ENCODE data around the gene SLC35F3. TPM values are rescaled to one million over a fixed set of nuclear protein-coding genes. Genes with fewer than 3 reads are reported as not detected.

SLC35F3 gene
- total and polyA plus RNA-seq, 7 experiments from 2014 or later, result 0.11 to 15.2 (median 0.96) TPM; not detected in 2

DNA sequence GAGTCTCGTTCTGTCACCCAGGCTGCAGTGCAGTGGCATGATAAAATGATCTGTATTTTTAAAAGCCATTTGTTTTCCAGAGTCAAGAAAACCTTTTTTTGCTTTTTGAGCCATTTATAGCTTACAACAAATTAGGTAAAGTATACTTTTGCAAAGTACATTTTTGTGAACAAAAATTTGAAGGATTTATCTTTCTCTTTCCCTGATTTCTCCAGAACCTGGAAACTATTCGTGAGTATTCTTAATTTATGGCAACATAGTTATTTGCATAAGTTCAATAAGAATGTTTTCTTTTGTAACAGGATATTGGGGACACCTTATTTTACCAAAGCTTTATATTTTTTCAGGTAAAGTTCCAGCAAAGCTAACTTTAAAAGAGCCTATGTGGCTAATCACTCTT, 37.4 kb upstream of the SLC35F3 start:
- H3K4me1 ChIP-seq (ENCODE audit: control insufficient read depth in 2 of 2, insufficient read depth in 2 of 2, low read length in 2 of 2), result no peaks in the 10 kb centered on the region
- ATAC-seq (no peak), DNase-seq (no peak)
- no peak overlapping the region for H3K27ac ChIP-seq (ENCODE audit: low read depth, low read length)
- Mint-ChIP-seq H3K36me3 (peaks cover 0 to 4% (median 0%) of the 10 kb centered on the region in 5 donors), H3K27ac (no peak overlapping the region), H3K4me3 (no peak overlapping the region), H3K27me3 (peaks cover 0 to 37% (median 18%) of the 10 kb centered on the region in 5 donors), H3K9me3 (peaks cover 9 to 47% (median 22%) of the 10 kb centered on the region in 11 donors), H3K4me1 (no peaks in the 10 kb centered on the region)
- H3K9me3 ChIP-seq (ENCODE audit: control insufficient read depth in 2 of 3, low read length in 3 of 3), result peaks cover 0 to 11% (median 0%) of the 10 kb centered on the region in 3 experiments
- no peaks in the 10 kb centered on the region for H3K36me3 ChIP-seq (ENCODE audit: control insufficient read depth in 2 of 3, insufficient read depth in 3 of 3, low read length in 3 of 3)
- CTCF ChIA-PET, result no interaction called here
- H3K4me3 ChIP-seq (ENCODE audit: low read length), result no peak overlapping the region
- intact Hi-C loops (cut with micrococcal nuclease), result no loop called here
- POLR2A ChIA-PET, result no interaction called here
- H3K27me3 ChIP-seq (ENCODE audit: control insufficient read depth in 2 of 2, insufficient read depth in 2 of 2, low read length in 2 of 2), result peaks cover 0 to 3% of the 10 kb centered on the region in 2 donors

DNA sequence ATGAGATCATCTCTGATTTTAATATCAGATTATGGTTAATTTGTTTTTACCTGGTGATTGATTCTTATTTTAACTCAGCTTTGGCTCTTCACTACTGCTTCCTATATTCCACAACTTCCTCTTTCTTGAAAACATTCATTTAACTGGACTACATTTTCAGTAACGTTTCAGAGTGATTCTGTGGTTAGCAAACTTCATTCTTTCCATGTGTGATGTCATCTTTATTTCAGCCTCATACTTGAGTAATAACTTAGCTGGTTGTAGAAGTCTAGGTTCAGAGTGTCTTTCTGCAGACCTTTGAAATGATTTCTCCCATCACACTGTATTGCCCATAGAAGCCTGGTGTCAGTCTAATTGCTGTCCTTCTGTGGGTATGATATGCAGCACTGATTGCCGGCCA, 36.0 kb upstream of the SLC35F3 start:
- POLR2A ChIA-PET, result no interaction called here
- H3K4me3 ChIP-seq (ENCODE audit: low read length), result no peak overlapping the region
- H3K9me3 ChIP-seq (ENCODE audit: control insufficient read depth in 2 of 3, low read length in 3 of 3), result peaks cover 0 to 11% (median 0%) of the 10 kb centered on the region in 3 experiments
- H3K36me3 ChIP-seq (ENCODE audit: control insufficient read depth in 2 of 3, insufficient read depth in 3 of 3, low read length in 3 of 3), result no peaks in the 10 kb centered on the region
- H3K4me1 ChIP-seq (ENCODE audit: control insufficient read depth in 2 of 2, insufficient read depth in 2 of 2, low read length in 2 of 2), result no peaks in the 10 kb centered on the region
- intact Hi-C loops (cut with micrococcal nuclease), result no loop called here
- Mint-ChIP-seq H3K36me3 (peaks cover 0 to 4% (median 0%) of the 10 kb centered on the region in 5 donors), H3K27me3 (peaks cover 0 to 27% (median 18%) of the 10 kb centered on the region in 5 donors), H3K9me3 (peaks cover 9 to 43% (median 22%) of the 10 kb centered on the region in 11 donors), H3K4me1 (no peaks in the 10 kb centered on the region), H3K4me3 (no peak overlapping the region), H3K27ac (no peak overlapping the region)
- CTCF ChIA-PET, result no interaction called here
- no peak for DNase-seq
- H3K27ac ChIP-seq (ENCODE audit: low read depth, low read length), result no peak overlapping the region
- no peak for ATAC-seq
- peaks cover 0 to 3% of the 10 kb centered on the region in 2 donors for H3K27me3 ChIP-seq (ENCODE audit: control insufficient read depth in 2 of 2, insufficient read depth in 2 of 2, low read length in 2 of 2)

DNA sequence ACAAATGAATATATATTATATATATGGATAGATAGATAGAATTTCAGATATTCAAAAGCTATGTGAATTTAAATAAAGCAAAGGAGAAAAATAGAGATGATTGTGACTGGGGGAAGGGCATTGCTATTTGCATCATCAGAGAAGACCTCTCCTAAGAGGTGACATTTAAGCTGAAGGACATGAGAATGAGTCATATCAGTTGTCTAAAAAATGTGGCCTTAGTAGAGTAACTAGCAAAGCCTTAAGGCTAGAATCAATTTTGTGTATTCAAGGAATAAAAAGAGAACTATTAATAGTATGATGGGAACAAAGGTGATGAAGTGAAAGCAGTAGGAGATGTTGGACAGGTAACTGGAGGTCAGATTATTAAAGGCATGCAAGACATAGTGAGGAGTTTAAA, 34.8 kb upstream of the SLC35F3 start:
- intact Hi-C loops (cut with micrococcal nuclease), result no loop called here
- Mint-ChIP-seq H3K9me3 (peaks cover 9 to 35% (median 20%) of the 10 kb centered on the region in 11 donors), H3K4me3 (no peak overlapping the region), H3K36me3 (peaks cover 0 to 4% (median 0%) of the 10 kb centered on the region in 5 donors), H3K27ac (no peak overlapping the region), H3K4me1 (no peaks in the 10 kb centered on the region), H3K27me3 (peaks cover 0 to 21% (median 12%) of the 10 kb centered on the region in 5 donors)
- Histone ChIP-seq H3K27me3 (ENCODE audit: control insufficient read depth in 2 of 2, insufficient read depth in 2 of 2, low read length in 2 of 2) (peaks cover 0 to 3% of the 10 kb centered on the region in 2 donors), H3K36me3 (ENCODE audit: control insufficient read depth in 2 of 3, insufficient read depth in 3 of 3, low read length in 3 of 3) (no peaks in the 10 kb centered on the region), H3K27ac (ENCODE audit: low read depth, low read length) (no peak overlapping the region), H3K4me1 (ENCODE audit: control insufficient read depth in 2 of 2, insufficient read depth in 2 of 2, low read length in 2 of 2) (no peaks in the 10 kb centered on the region), H3K4me3 (ENCODE audit: low read length) (no peak overlapping the region), H3K9me3 (ENCODE audit: control insufficient read depth in 2 of 3, low read length in 3 of 3) (peaks cover 0 to 11% (median 0%) of the 10 kb centered on the region in 3 experiments)
- DNase-seq (no peak), ATAC-seq (no peak)
- ChIA-PET CTCF (no interaction called here), POLR2A (no interaction called here)

GRCh38 chr1:233873666-233874065, 30.8 kb upstream of the SLC35F3 start:
- ChIA-PET POLR2A (no interaction called here), CTCF (no interaction called here)
- H3K27ac Mint-ChIP-seq, result no peak overlapping the region
- no peak overlapping the region for H3K4me3 ChIP-seq (ENCODE audit: low read length)
- H3K4me1 Mint-ChIP-seq, result no peaks in the 10 kb centered on the region
- no peak overlapping the region for H3K27ac ChIP-seq (ENCODE audit: low read depth, low read length)
- peaks cover 0 to 14% (median 9%) of the 10 kb centered on the region in 5 donors for H3K27me3 Mint-ChIP-seq
- DNase-seq, result no peak
- H3K9me3 ChIP-seq (ENCODE audit: control insufficient read depth in 2 of 3, low read length in 3 of 3), result no peaks in the 10 kb centered on the region
- H3K36me3 ChIP-seq (ENCODE audit: control insufficient read depth in 2 of 3, insufficient read depth in 3 of 3, low read length in 3 of 3), result no peaks in the 10 kb centered on the region
- H3K4me3 Mint-ChIP-seq, result no peak overlapping the region
- H3K36me3 Mint-ChIP-seq, result no peaks in the 10 kb centered on the region
- peaks cover 0 to 14% (median 5%) of the 10 kb centered on the region in 11 donors for H3K9me3 Mint-ChIP-seq
- peaks cover 0 to 3% of the 10 kb centered on the region in 2 donors for H3K27me3 ChIP-seq (ENCODE audit: control insufficient read depth in 2 of 2, insufficient read depth in 2 of 2, low read length in 2 of 2)
- ATAC-seq, result no peak
- intact Hi-C loops (cut with micrococcal nuclease), result no loop called here
- H3K4me1 ChIP-seq (ENCODE audit: control insufficient read depth in 2 of 2, insufficient read depth in 2 of 2, low read length in 2 of 2), result no peaks in the 10 kb centered on the region

- Mint-ChIP-seq H3K36me3 (no peaks in the 10 kb centered on the region), H3K4me3 (no peak overlapping the region), H3K27me3 (peaks cover 0 to 28% (median 16%) of the 10 kb centered on the region in 5 donors), H3K4me1 (no peaks in the 10 kb centered on the region), H3K9me3 (peaks cover 0 to 33% (median 11%) of the 10 kb centered on the region in 11 donors), H3K27ac (no peak overlapping the region)
- Histone ChIP-seq H3K4me3 (ENCODE audit: low read length) (no peak overlapping the region), H3K27ac (ENCODE audit: low read depth, low read length) (no peak overlapping the region), H3K4me1 (ENCODE audit: control insufficient read depth in 2 of 2, insufficient read depth in 2 of 2, low read length in 2 of 2) (no peaks in the 10 kb centered on the region), H3K36me3 (ENCODE audit: control insufficient read depth in 2 of 3, insufficient read depth in 3 of 3, low read length in 3 of 3) (no peaks in the 10 kb centered on the region), H3K27me3 (ENCODE audit: control insufficient read depth in 2 of 2, insufficient read depth in 2 of 2, low read length in 2 of 2) (no peaks in the 10 kb centered on the region), H3K9me3 (ENCODE audit: control insufficient read depth in 2 of 3, low read length in 3 of 3) (no peaks in the 10 kb centered on the region)
- ChIA-PET POLR2A (no interaction called here), CTCF (no interaction called here)
- DNase-seq (no peak), ATAC-seq (no peak)
- intact Hi-C loops (cut with micrococcal nuclease), result no loop called here
These were observed 24.6 kb upstream of the SLC35F3 start for GRCh38 chr1:233879841-233880240.

GRCh38 chr1:233883671-233884070, 20.8 kb upstream of the SLC35F3 start:
- intact Hi-C loops (cut with micrococcal nuclease), result no loop called here
- Histone ChIP-seq H3K9me3 (ENCODE audit: control insufficient read depth in 2 of 3, low read length in 3 of 3) (no peaks in the 10 kb centered on the region), H3K27me3 (ENCODE audit: control insufficient read depth in 2 of 2, insufficient read depth in 2 of 2, low read length in 2 of 2) (no peaks in the 10 kb centered on the region), H3K4me3 (ENCODE audit: low read length) (no peak overlapping the region), H3K27ac (ENCODE audit: low read depth, low read length) (no peak overlapping the region), H3K4me1 (ENCODE audit: control insufficient read depth in 2 of 2, insufficient read depth in 2 of 2, low read length in 2 of 2) (no peaks in the 10 kb centered on the region), H3K36me3 (ENCODE audit: control insufficient read depth in 2 of 3, insufficient read depth in 3 of 3, low read length in 3 of 3) (no peaks in the 10 kb centered on the region)
- peaks cover 3 to 39% (median 12%) of the 10 kb centered on the region in 11 donors for H3K9me3 Mint-ChIP-seq
- no peak for DNase-seq
- ChIA-PET POLR2A (no interaction called here), CTCF (no interaction called here)
- no peak overlapping the region for H3K4me3 Mint-ChIP-seq
- no peak overlapping the region for H3K27ac Mint-ChIP-seq
- no peak for ATAC-seq
- H3K27me3 Mint-ChIP-seq, result peaks cover 1 to 46% (median 16%) of the 10 kb centered on the region in 5 donors
- H3K36me3 Mint-ChIP-seq, result no peaks in the 10 kb centered on the region
- H3K4me1 Mint-ChIP-seq, result no peaks in the 10 kb centered on the region

DNA sequence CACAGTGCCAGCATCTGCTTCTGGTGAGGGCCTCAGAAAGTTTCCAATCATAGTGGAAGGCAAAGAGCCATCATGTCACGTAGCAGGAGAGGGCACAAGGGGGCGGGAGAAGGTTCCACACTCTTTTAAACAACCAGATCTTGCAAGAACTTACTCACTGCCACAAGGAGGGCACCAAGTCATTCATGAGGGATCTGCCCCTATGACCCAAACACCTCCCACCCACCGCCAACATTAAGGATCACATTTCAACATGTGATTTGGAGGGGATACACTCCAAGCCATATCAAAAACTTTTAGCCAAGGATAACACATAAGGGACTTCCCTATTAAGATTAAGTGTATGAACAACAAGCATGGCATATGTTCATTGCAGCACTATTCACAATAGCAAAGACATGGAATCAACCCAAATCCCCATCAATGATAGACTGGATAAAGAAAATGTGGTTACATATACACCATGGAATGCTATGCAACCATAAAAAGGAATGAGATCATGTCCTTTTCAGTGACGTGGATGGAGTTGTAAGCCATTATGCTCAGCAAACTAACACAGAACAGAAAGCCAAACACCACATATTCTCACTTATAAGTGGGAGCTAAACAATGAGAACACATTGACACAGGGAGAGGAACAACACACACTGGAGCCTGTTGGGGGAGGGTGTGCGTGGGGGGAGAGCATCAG, 19.9 kb upstream of the SLC35F3 start:
- Histone ChIP-seq H3K9me3 (ENCODE audit: control insufficient read depth in 2 of 3, low read length in 3 of 3) (no peaks in the 10 kb centered on the region), H3K27ac (ENCODE audit: low read depth, low read length) (no peak overlapping the region), H3K4me1 (ENCODE audit: control insufficient read depth in 2 of 2, insufficient read depth in 2 of 2, low read length in 2 of 2) (no peaks in the 10 kb centered on the region), H3K27me3 (ENCODE audit: control insufficient read depth in 2 of 2, insufficient read depth in 2 of 2, low read length in 2 of 2) (no peaks in the 10 kb centered on the region), H3K4me3 (ENCODE audit: low read length) (no peak overlapping the region), H3K36me3 (ENCODE audit: control insufficient read depth in 2 of 3, insufficient read depth in 3 of 3, low read length in 3 of 3) (no peaks in the 10 kb centered on the region)
- H3K9me3 Mint-ChIP-seq, result peaks cover 5 to 45% (median 18%) of the 10 kb centered on the region in 11 donors
- H3K4me1 Mint-ChIP-seq, result no peaks in the 10 kb centered on the region
- no peak overlapping the region for H3K4me3 Mint-ChIP-seq
- ChIA-PET CTCF (no interaction called here), POLR2A (no interaction called here)
- intact Hi-C loops (cut with micrococcal nuclease), result no loop called here
- DNase-seq (no peak), ATAC-seq (no peak)
- no peak overlapping the region for H3K27ac Mint-ChIP-seq
- peaks cover 1 to 55% (median 22%) of the 10 kb centered on the region in 5 donors for H3K27me3 Mint-ChIP-seq
- H3K36me3 Mint-ChIP-seq, result peaks cover 0 to 7% (median 0%) of the 10 kb centered on the region in 5 donors
